ENCODE measurements around the gene TM2D3. TPM values are rescaled to one million over a fixed set of nuclear protein-coding genes. Genes with fewer than 3 reads are reported as not detected.
A peak's percentile ranks its signal among the peaks of the same experiment; 100 is the strongest.

The TM2D3 gene
- total and polyA plus RNA-seq, 11 donors = 43.7 to 63.8 (median 49.5) TPM

DNA sequence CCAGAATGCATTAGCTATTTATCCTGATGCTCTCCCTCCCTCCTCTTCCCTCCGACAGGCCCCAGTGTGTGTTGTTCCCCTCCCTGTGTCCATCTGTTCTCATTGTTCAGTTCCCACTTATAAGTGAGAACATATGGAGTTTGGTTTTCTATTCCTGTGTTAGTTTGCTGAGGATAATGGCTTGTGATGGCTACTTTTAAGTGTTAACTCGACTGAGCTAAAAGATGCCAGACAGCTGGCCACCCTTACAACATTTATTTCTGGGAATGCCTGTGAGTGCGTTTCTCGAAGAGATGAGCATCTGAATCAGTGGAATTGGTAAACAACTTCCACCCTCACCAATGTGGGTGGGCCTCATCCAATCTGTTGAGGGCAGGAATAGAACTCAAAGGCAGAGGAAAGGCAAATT, 24.7 kb upstream of the TM2D3 start:
- peaks cover 0 to 71% (median 25%) of the 10 kb centered on the region in 9 donors for H3K36me3 ChIP-seq

GRCh38 chr15:101675796-101676582, 23.8 kb upstream of the TM2D3 start:
- intact Hi-C loops (cut with DNase I) = no loop called here
- Histone ChIP-seq H3K9me3 (no peaks in the 10 kb centered on the region), H3K4me1 (no peaks in the 10 kb centered on the region), H3K4me3 (no peak overlapping the region), H3K27me3 (no peaks in the 10 kb centered on the region), H3K36me3 (peaks cover 0 to 71% (median 31%) of the 10 kb centered on the region in 9 donors), H3K27ac (no peak overlapping the region)
- TF ChIP-seq POLR2A (IDR thresholded peaks at IDR 0.05) = no peak
- no peak for TF ChIP-seq CTCF (IDR thresholded peaks at IDR 0.05)
- peak in 2 of 4 donors; percentile 38 to 47 for ATAC-seq
- 75 to 84% (median 80%) methylated on average over 16 of the region's 16 CpGs for WGBS, 4 donors
- DNase-seq = peak in 1 of 5 donors; percentile 56

More for the DNA sequence above, 24.7 kb upstream of the TM2D3 start:
- Histone ChIP-seq H3K4me3 (no peak overlapping the region), H3K27ac (no peak overlapping the region), H3K4me1 (no peaks in the 10 kb centered on the region), H3K27me3 (no peaks in the 10 kb centered on the region), H3K9me3 (no peaks in the 10 kb centered on the region)
- intact Hi-C loops (cut with DNase I) = no loop called here
- DNase-seq = no peak
- TF ChIP-seq CTCF (IDR thresholded peaks at IDR 0.05) = no peak
- no peak for TF ChIP-seq POLR2A (IDR thresholded peaks at IDR 0.05)
- 79 to 87% (median 81%) methylated on average over 4 of the region's 4 CpGs for WGBS, 4 donors
- no peak for ATAC-seq

DNA sequence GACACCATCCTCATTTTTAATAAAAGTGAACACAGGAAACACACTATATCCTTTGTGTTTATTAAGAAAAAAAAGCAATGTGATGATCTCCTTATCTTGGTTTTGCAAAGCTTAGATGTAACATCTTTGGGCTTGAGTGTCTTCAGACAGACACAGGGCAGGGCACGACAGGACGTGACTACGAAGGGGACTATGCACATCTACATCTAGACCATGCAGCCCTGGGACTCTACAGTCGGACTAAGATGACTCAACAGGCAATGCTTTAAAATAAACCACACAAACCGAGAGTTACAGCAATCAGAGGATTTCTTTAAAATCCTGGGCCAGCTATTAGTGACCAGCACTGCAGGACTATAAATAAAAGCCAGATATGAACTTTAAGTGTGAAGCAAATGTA, 22.8 kb upstream of the TM2D3 start:
- no peak for ATAC-seq

More for the DNA sequence above, 22.8 kb upstream of the TM2D3 start:
- DNase-seq = no peak
- H3K4me1 ChIP-seq = no peaks in the 10 kb centered on the region
- 79 to 87% (median 86%) methylated on average over 5 of the region's 5 CpGs for WGBS, 4 donors
- no peak overlapping the region for H3K27ac ChIP-seq
- intact Hi-C loops (cut with DNase I) = no loop called here
- TF ChIP-seq POLR2A (IDR thresholded peaks at IDR 0.05) (no peak), CTCF (IDR thresholded peaks at IDR 0.05) (no peak)
- peaks cover 0 to 74% (median 38%) of the 10 kb centered on the region in 9 donors for H3K36me3 ChIP-seq
- H3K9me3 ChIP-seq = no peaks in the 10 kb centered on the region
- H3K4me3 ChIP-seq = no peak overlapping the region
- no peaks in the 10 kb centered on the region for H3K27me3 ChIP-seq

Measured in heart left ventricle (tissue), 16 donors.